Activated T-cell treated with anti-CD3 and anti-CD28 coated beads, Interleukin-2, amount 50 U/mL, for 4 hours (primary cell): ENCODE data around the gene SMARCAD1. TPM values are rescaled to one million over a fixed set of nuclear protein-coding genes. Genes with fewer than 3 reads are reported as not detected.

Source experiments
- ATAC-seq, 2 donors: fragments of 200-7000 bp; cut with Tn5 transposase; one replicate each; pipeline ENCODE4 v1.10.0; 2021
- DNase-seq: peaks from one replicate; pipeline ENCODE4 v3.0.0-alpha.2; 2020
- H3K27me3 Mint-ChIP-seq: one replicate; pipeline ENCODE4 v1.8.0; 2021; ENCODE audit warnings: low read depth, mixed read lengths
- H3K36me3 Mint-ChIP-seq: one replicate; pipeline ENCODE4 v1.8.0; 2022; ENCODE audit warnings: mixed read lengths; ENCODE audit not compliant: insufficient read depth
- H3K4me1 Mint-ChIP-seq: one replicate; pipeline ENCODE4 v1.8.0; 2021; ENCODE audit warnings: low read depth, mixed read lengths
- H3K4me3 Mint-ChIP-seq: one replicate; pipeline ENCODE4 v1.8.0; 2021; ENCODE audit warnings: mild to moderate bottlenecking, moderate library complexity, mixed read lengths
- H3K9me3 Mint-ChIP-seq: one replicate; pipeline ENCODE4 v1.8.0; 2021; ENCODE audit warnings: mixed read lengths
- total RNA-seq, 3 donors: library from RNA; stranded (reverse); gene quantifications; one replicate each; pipeline ENCODE4 v1.2.1, GENCODE V29; 2021

SMARCAD1 gene, protein sequence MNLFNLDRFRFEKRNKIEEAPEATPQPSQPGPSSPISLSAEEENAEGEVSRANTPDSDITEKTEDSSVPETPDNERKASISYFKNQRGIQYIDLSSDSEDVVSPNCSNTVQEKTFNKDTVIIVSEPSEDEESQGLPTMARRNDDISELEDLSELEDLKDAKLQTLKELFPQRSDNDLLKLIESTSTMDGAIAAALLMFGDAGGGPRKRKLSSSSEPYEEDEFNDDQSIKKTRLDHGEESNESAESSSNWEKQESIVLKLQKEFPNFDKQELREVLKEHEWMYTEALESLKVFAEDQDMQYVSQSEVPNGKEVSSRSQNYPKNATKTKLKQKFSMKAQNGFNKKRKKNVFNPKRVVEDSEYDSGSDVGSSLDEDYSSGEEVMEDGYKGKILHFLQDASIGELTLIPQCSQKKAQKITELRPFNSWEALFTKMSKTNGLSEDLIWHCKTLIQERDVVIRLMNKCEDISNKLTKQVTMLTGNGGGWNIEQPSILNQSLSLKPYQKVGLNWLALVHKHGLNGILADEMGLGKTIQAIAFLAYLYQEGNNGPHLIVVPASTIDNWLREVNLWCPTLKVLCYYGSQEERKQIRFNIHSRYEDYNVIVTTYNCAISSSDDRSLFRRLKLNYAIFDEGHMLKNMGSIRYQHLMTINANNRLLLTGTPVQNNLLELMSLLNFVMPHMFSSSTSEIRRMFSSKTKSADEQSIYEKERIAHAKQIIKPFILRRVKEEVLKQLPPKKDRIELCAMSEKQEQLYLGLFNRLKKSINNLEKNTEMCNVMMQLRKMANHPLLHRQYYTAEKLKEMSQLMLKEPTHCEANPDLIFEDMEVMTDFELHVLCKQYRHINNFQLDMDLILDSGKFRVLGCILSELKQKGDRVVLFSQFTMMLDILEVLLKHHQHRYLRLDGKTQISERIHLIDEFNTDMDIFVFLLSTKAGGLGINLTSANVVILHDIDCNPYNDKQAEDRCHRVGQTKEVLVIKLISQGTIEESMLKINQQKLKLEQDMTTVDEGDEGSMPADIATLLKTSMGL
- total RNA-seq: 10 to 100 TPM; 31.2 to 33.8 (median 33.2) TPM

DNA sequence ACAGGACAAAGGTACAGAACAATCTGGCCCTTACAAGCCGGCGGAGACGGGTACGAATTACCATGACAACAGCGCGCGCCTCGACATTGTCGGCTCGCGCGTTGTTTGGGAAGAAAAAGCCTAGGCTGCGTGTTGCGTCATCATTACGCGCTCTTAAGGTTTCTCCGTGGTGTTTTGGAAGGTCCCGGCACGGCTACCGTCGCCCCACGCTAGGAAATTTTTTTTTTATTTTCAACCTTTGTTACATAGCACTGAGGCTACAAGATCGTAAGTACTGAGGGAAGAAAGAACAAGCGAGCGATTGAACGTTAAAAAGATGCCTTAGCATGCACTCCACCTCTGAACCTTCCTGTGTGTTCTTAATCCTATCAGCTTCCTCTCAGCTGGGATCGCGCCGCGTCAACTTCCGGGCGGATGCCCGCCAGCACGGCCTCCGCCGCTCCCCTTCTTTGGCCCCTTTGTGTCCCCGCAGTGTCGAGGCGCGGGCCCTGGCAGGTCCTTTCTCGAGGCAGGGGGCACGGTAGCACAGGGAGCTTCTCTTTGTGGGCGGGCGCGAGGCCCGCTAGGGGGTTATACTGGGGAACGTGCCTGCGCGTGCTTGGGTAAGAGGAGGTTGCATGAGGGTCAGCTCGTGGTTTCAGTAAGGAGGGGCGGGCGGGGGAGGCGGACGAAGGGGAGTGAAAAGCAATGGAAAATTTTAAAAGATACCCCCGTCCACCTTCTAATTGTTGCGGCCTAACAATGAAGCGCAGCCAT, at the start of gene SMARCAD1:
Gene SMARCAD1 (plus strand): TSS at position 397 of the 756 bp plus-strand sequence. CDS start 530 bp downstream, outside the sequence.
- no peaks in the 10 kb centered on the region for H3K9me3 Mint-ChIP-seq
- DNase-seq (peak; percentile 83), ATAC-seq (peak; percentile 94 to 95)
- H3K4me3 Mint-ChIP-seq: peak within 1 kb of the TSS; percentile 97
- peaks cover 35% of the 10 kb centered on the region for H3K4me1 Mint-ChIP-seq
- peaks cover 7% of the 10 kb centered on the region for H3K27me3 Mint-ChIP-seq
- H3K36me3 Mint-ChIP-seq: peaks cover 21% of the 10 kb centered on the region

DNA sequence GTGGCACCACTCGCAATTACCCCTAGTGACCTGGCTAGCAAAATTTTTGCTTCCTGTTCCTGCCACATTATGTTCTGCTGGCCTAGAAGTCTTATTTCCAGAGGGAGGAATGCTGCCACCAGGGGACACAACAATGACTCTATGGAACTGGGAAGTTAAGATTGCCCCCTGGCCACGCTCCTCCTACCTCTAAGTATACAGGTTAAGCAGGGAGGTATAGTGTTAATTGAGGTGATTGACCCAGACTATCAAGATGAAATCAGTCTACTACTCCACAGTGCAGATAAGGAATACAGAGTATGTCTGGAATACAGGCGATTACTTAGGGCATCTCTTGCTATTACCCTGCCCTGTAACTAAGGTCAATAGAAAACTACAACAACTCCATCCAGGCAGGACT, 48.8 kb upstream of the SMARCAD1 start:
- Mint-ChIP-seq H3K36me3 (no peaks in the 10 kb centered on the region), H3K4me3 (no peak overlapping the region), H3K9me3 (no peaks in the 10 kb centered on the region), H3K4me1 (no peaks in the 10 kb centered on the region), H3K27me3 (no peaks in the 10 kb centered on the region)
- no peak for ATAC-seq
- DNase-seq: no peak

DNA sequence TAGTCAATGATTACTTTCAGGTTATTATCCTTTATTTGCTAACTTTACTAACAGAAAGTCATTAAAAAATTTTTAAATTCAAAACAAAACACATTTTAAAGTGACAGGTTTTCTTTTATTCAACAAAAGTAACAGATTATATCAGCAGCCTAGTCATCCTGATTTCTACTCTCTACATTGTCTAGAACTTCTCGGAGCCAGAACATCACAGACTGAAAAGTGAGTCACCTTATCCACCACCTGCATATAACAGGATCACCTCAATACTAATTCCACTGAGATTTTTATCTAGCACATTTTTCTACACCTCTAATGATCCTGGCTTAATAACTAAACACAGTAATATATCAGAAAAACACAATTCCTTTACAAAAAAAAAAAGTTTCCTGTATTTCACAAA, 47.9 kb upstream of the SMARCAD1 start:
- Mint-ChIP-seq H3K27me3 (no peaks in the 10 kb centered on the region), H3K4me1 (no peaks in the 10 kb centered on the region), H3K9me3 (no peaks in the 10 kb centered on the region), H3K36me3 (no peaks in the 10 kb centered on the region), H3K4me3 (no peak overlapping the region)
- DNase-seq: no peak
- no peak for ATAC-seq

DNA sequence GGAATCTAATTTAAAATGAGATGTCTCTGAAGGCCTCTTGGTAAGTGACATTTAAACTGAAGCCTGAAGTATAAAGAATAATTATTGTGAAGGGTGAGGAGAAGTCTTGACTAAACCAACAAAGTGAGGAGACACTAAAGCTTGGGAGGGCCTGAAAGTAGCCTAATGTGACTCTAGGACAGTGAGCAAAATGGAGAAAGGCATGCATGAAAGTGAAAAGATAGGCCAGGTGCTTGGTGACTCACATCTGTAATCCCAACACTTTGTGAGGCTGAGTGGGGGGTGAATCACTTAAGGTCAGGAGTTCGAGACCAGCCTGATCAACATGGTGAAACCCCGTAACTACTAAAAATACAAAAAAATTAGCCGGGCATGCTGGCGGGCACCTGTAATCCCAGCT, 46.9 kb upstream of the SMARCAD1 start:
- H3K4me3 Mint-ChIP-seq: no peak overlapping the region
- no peaks in the 10 kb centered on the region for H3K27me3 Mint-ChIP-seq
- DNase-seq (no peak), ATAC-seq (peak; percentile 32 to 60)
- no peaks in the 10 kb centered on the region for H3K36me3 Mint-ChIP-seq
- no peaks in the 10 kb centered on the region for H3K4me1 Mint-ChIP-seq
- no peaks in the 10 kb centered on the region for H3K9me3 Mint-ChIP-seq

DNA sequence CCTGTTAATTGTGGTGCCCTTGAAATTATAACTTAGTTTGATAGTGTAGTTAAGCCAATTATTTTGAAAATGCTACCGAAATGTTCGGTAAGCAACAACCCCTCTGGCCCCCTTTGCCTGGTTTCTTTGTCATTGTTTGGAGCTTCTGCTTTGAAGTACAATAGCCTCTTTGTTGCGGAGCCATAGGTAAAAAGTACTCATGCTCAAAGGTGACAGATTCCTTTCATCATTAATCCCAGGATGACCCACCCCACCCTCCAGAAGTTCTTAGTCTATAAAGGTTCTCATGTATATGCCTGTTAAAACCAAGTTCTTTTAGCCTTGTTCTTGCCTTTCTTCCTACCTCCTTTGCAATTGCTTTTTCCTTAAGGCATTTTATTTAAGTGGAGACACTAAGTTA, 42.4 kb upstream of the SMARCAD1 start:
- Mint-ChIP-seq H3K9me3 (no peaks in the 10 kb centered on the region), H3K36me3 (no peaks in the 10 kb centered on the region), H3K27me3 (no peaks in the 10 kb centered on the region), H3K4me1 (no peaks in the 10 kb centered on the region), H3K4me3 (no peak overlapping the region)
- DNase-seq (no peak), ATAC-seq (no peak)

DNA sequence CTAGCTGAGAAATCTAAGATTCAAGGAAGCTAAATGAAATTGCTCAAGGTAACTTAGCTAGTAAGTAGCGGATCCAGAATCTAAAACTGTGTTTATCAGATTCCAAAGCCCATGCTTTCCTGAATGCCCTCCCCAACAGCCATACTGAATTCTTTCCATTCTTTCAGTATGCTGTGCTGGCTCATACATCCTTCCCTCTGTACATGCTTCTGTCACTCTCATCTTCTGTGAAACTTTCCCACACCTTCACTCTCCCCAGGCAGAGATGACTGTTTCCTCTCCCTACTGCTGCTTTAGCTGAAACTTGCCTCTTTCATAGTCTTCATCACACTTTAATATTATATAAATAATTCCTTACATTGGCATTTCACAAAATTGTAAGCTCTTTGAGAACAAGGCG, 39.3 kb upstream of the SMARCAD1 start:
- Mint-ChIP-seq H3K9me3 (no peaks in the 10 kb centered on the region), H3K4me3 (no peak overlapping the region), H3K4me1 (no peaks in the 10 kb centered on the region), H3K27me3 (peaks cover 5% of the 10 kb centered on the region), H3K36me3 (no peaks in the 10 kb centered on the region)
- no peak for DNase-seq
- ATAC-seq: no peak

DNA sequence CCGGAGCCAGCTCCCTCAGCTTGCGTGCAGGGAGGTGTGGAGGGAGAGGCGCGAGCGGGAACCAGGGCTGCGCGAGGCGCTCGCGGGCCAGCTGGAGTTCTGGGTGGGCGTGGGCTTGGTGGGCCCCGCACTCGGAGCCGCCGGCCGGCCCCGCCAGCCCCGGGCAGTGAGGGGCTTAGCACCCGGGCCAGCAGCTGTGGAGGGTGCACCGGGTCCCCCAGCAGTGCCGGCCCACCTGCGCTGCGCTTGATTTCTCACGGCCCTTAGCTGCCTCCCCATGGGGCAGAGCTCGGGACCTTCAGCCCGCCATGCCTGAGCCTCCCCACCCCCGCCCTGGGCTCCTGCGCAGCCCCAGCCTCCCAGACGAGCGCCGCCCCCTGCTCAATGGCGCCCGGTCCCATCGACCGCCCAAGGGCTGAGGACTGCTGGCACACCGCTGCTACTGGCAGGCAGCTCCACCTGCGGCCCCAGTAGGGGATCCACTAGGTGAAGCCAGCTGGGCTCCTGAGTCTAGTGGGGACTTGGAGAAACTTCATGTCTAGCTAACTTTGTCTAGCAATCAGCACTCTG, 37.8 kb upstream of the SMARCAD1 start:
- H3K4me1 Mint-ChIP-seq: no peaks in the 10 kb centered on the region
- no peak overlapping the region for H3K4me3 Mint-ChIP-seq
- H3K27me3 Mint-ChIP-seq: peaks cover 5% of the 10 kb centered on the region
- DNase-seq (no peak), ATAC-seq (no peak)
- H3K36me3 Mint-ChIP-seq: no peaks in the 10 kb centered on the region
- H3K9me3 Mint-ChIP-seq: no peaks in the 10 kb centered on the region

DNA sequence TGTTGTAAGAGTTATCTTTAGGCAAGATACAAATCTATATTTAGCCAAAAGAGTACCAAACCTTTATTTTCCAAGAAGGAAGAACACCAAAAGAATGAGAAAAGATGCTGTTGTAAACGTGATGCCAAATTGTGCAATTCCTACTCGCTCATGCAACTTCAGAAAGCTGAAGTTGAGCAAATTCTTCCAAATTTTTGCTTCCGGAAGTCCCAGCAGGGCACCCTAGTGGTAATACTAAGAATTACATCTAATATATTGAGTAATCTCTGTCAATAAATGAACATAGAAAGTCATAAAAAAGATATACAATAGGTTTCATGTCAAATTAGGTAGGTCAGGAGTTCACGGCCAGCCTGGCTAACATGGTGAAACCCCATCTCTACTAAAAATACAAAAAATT, 36.0 kb upstream of the SMARCAD1 start:
- peaks cover 5% of the 10 kb centered on the region for H3K27me3 Mint-ChIP-seq
- no peaks in the 10 kb centered on the region for H3K4me1 Mint-ChIP-seq
- no peaks in the 10 kb centered on the region for H3K9me3 Mint-ChIP-seq
- H3K4me3 Mint-ChIP-seq: no peak overlapping the region
- H3K36me3 Mint-ChIP-seq: no peaks in the 10 kb centered on the region
- ATAC-seq (no peak), DNase-seq (no peak)

DNA sequence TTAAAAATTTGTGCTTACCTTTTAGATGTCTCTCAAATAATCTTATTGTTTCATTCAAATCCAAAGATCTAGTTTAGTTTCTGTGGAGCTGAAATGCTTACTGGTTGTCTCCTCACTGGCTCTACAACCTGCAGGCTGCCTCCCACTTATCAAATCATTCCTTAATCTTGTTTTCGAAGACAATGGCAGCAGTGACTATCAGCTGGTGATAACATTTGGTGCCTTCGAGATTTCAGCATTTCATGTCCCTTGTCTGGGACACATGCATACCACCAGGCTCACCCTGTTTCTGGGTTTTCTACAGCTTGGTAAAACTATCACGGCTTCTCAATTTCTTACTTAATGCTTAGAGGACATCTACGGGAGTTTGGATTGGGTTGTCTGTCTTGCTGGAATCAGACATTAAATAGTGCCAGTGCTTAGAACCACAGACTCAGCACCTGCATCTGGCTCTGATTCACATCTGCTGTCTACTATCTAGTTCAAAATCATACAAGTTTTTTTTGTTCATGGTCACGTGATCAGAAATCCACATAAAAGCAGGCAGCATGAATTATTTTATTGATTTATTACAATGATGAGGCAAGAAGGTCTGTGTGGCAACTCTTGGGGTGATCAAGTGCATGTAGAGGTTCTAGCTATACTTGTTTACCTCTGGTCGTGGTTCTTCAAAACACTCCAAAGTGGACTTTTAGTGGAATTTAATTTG, 32.0 kb upstream of the SMARCAD1 start:
- no peaks in the 10 kb centered on the region for H3K4me1 Mint-ChIP-seq
- no peaks in the 10 kb centered on the region for H3K36me3 Mint-ChIP-seq
- H3K27me3 Mint-ChIP-seq: peaks cover 12% of the 10 kb centered on the region
- no peak overlapping the region for H3K4me3 Mint-ChIP-seq
- DNase-seq (no peak), ATAC-seq (no peak)
- no peaks in the 10 kb centered on the region for H3K9me3 Mint-ChIP-seq

DNA sequence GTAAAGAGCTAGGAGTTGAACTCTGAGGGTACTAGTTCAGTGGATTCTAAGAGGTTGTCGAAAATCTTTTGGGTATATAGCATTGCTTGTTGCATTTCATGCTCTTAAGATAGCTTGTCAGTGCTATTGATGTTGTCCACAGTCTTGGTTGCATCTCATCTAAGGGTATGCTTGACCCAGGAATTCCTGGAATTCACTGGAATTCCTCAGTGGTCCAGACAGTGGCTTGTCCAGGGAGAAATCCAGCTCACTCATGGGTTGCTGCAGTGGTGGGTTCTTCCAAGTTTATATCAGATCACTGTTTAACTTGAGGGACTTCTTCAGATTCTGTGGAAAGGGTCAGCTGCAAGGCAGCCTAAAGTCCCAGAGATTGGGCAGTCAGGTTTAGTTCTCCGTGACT, 29.8 kb upstream of the SMARCAD1 start:
- Mint-ChIP-seq H3K4me3 (no peak overlapping the region), H3K4me1 (no peaks in the 10 kb centered on the region), H3K9me3 (no peaks in the 10 kb centered on the region), H3K27me3 (peaks cover 15% of the 10 kb centered on the region), H3K36me3 (no peaks in the 10 kb centered on the region)
- ATAC-seq (no peak), DNase-seq (no peak)

DNA sequence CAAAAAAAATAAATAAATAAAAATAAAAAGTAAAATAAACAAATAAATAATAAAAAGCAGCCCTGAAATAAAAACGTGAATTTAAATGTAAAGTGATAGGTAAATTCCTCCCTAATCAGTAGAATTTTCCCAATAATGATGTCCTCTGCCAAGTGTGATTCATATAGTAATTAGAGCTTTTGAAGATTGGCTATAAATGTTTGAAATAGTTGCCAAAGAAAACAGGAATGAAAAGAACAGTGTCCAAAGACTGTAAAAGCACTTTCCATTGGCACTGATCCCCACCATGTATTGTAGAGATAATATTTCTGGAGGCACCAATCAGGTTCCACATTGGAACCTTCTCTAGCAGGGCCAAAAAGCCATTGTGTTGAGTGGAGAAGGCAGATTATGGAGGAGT, 25.9 kb upstream of the SMARCAD1 start:
- H3K9me3 Mint-ChIP-seq: no peaks in the 10 kb centered on the region
- peaks cover 17% of the 10 kb centered on the region for H3K27me3 Mint-ChIP-seq
- H3K4me1 Mint-ChIP-seq: no peaks in the 10 kb centered on the region
- DNase-seq: no peak
- no peak for ATAC-seq
- H3K4me3 Mint-ChIP-seq: no peak overlapping the region
- no peaks in the 10 kb centered on the region for H3K36me3 Mint-ChIP-seq

DNA sequence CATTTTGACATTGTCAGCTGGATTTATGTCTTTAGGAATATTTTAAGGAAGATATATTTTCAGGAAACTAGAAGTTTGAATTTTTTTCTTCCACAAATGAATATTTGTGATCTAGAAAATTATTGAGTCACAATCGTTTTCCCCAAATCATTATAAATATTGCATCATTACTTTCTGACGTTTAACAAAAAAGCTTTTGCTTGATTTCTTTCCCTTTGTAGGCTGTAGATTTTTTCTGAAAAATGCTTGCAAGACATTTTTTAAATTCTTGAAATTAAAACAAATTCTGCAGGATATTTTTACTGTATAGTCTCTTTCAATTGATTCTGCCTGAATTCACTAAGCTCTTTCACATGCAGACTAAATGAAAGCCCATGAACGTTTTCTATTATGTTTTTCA, 4.9 kb upstream of the SMARCAD1 start:
- H3K36me3 Mint-ChIP-seq: no peaks in the 10 kb centered on the region

DNA sequence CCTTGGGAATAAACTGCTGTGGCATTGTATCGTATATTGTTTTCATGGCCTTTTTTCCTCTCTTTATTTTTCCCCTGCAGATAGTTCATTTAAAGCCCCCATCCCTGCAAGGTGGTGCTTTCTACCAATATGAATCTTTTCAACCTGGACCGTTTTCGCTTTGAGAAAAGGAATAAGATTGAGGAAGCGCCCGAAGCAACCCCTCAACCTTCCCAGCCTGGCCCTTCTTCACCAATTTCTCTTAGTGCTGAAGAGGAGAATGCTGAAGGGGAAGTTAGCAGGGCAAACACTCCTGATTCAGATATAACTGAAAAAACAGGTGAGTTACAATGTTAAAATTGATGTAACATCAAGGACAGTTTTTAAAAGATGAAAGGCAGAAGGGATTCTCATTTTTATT, 601 bp downstream of the SMARCAD1 start:
- peaks cover 5% of the 10 kb centered on the region for H3K27me3 Mint-ChIP-seq
- no peak for DNase-seq
- peak overlapping the region; percentile 97 for H3K4me3 Mint-ChIP-seq
- H3K36me3 Mint-ChIP-seq: peaks cover 26% of the 10 kb centered on the region
- H3K9me3 Mint-ChIP-seq: no peaks in the 10 kb centered on the region
- peaks cover 40% of the 10 kb centered on the region for H3K4me1 Mint-ChIP-seq
- ATAC-seq: no peak

More for the DNA sequence above, 4.9 kb upstream of the SMARCAD1 start:
- no peak for ATAC-seq
- H3K27me3 Mint-ChIP-seq: peaks cover 22% of the 10 kb centered on the region
- H3K4me3 Mint-ChIP-seq: no peak overlapping the region
- peaks cover 3% of the 10 kb centered on the region for H3K4me1 Mint-ChIP-seq
- no peak for DNase-seq
- H3K9me3 Mint-ChIP-seq: no peaks in the 10 kb centered on the region
